GM19395 (cell line): ENCODE results near the gene SFRP5.

Experiments used
- ATAC-seq: cut with Tn5 transposase; IDR thresholded peaks from one replicate; pipeline ENCODE4 v1.9.1; 2021; ENCODE audit warnings: mild to moderate bottlenecking, moderate library complexity; ENCODE audit not compliant: unreplicated experiment

SFRP5 gene

GRCh38 chr10:97771913-97772823 lies at the start of gene SFRP5:
TSS of gene SFRP5 (minus strand) at chr10:97771999. CDS start at chr10:97771833, 166 bp downstream.
- ATAC-seq = no peak

- no peak for ATAC-seq
These were observed 48.4 kb upstream of the SFRP5 start for GRCh38 chr10:97820096-97820704.

- ATAC-seq = no peak
These were observed 46.8 kb upstream of the SFRP5 start for GRCh38 chr10:97818572-97818971.

GRCh38 chr10:97816609-97817008 lies 44.8 kb upstream of the SFRP5 start:
- ATAC-seq = no peak

- ATAC-seq = no peak
These were observed 43.2 kb upstream of the SFRP5 start for GRCh38 chr10:97814996-97815395.

GRCh38 chr10:97813311-97813710 lies 41.5 kb upstream of the SFRP5 start:
- ATAC-seq = no peak

- ATAC-seq = no peak
These were observed 40.9 kb upstream of the SFRP5 start for GRCh38 chr10:97812696-97813095.

GRCh38 chr10:97811958-97812357 lies 40.2 kb upstream of the SFRP5 start:
- no peak for ATAC-seq

- no peak for ATAC-seq
These were observed 38.6 kb upstream of the SFRP5 start for GRCh38 chr10:97810446-97810845.

GRCh38 chr10:97805949-97806348 lies 34.1 kb upstream of the SFRP5 start:
- no peak for ATAC-seq

- ATAC-seq = no peak
These were observed 33.5 kb upstream of the SFRP5 start for GRCh38 chr10:97805096-97805884.

GRCh38 chr10:97801422-97801821 lies 29.6 kb upstream of the SFRP5 start:
- no peak for ATAC-seq

GRCh38 chr10:97800474-97800873 lies 28.7 kb upstream of the SFRP5 start:
- ATAC-seq = no peak

GRCh38 chr10:97798958-97799610 lies 27.3 kb upstream of the SFRP5 start:
- no peak for ATAC-seq

- ATAC-seq = no peak
These were observed 24.9 kb upstream of the SFRP5 start for GRCh38 chr10:97796651-97797050.

GRCh38 chr10:97795886-97796285 lies 24.1 kb upstream of the SFRP5 start:
- no peak for ATAC-seq

GRCh38 chr10:97791824-97792721 lies 20.3 kb upstream of the SFRP5 start:
- ATAC-seq = no peak

GRCh38 chr10:97789770-97790397 lies 18.1 kb upstream of the SFRP5 start:
- ATAC-seq = no peak
